CD4-positive, alpha-beta T cell (primary cell): ENCODE data around the gene ETFA. TPM values are rescaled to one million over a fixed set of nuclear protein-coding genes. Genes with fewer than 3 reads are reported as not detected.

Source experiments
- ATAC-seq: fragments of 200-7000 bp; cut with Tn5 transposase; one replicate; pipeline ENCODE4 v1.10.0; 2022; ENCODE audit warnings: mild to moderate bottlenecking; ENCODE audit not compliant: poor library complexity
- CTCF ChIA-PET: fragments of 350-600 bp; sonication (Branson Sonifier 250); formaldehyde crosslinking; loops from one replicate; lab custom pipeline; 2021; ENCODE audit warnings: antibody characterized with exemption, inconsistent platforms; lab: Charles Lee
- POLR2A ChIA-PET: fragments of 350-600 bp; sonication (Branson Sonifier 250); formaldehyde crosslinking; loops from one replicate; lab custom pipeline; 2021; ENCODE audit warnings: antibody characterized with exemption, inconsistent platforms; lab: Charles Lee
- DNase-seq, 14 experiments: peaks; one replicate each; pipeline ENCODE4 v3.0.0-alpha.2; 2013 to 2020; ENCODE audit warnings: mixed read lengths in 2 of 14
- H3K27ac ChIP-seq, 2 donors: one replicate each; pipeline versions ENCODE4 v1.5.1 to v1.7.0; 2013; ENCODE audit warnings: low read length in 2 of 2, low read depth in 1 of 2, mild to moderate bottlenecking in 1 of 2
- H3K27me3 ChIP-seq, 2 experiments: 1 replicate in 1 of 2; 2 replicates in 1 of 2; pipeline versions ENCODE4 v1.6.1 to v1.7.0; 2013; ENCODE audit warnings: low read length in 2 of 2, control low read depth in 1 of 2, mild to moderate bottlenecking in 1 of 2, moderate library complexity in 1 of 2; ENCODE audit not compliant: insufficient read depth in 2 of 2, control insufficient read depth in 1 of 2
- H3K36me3 ChIP-seq: one replicate; pipeline ENCODE4 v1.6.1; 2013; ENCODE audit warnings: low read length, control low read depth; ENCODE audit not compliant: insufficient read depth
- H3K4me1 ChIP-seq: one replicate; pipeline ENCODE4 v1.6.1; 2013; ENCODE audit warnings: low read length, control low read depth; ENCODE audit not compliant: insufficient read depth
- H3K4me3 ChIP-seq: one replicate; pipeline ENCODE4 v1.5.1; 2013; ENCODE audit warnings: mild to moderate bottlenecking, low read length, moderate library complexity
- H3K9me3 ChIP-seq, 2 experiments: 1 replicate in 1 of 2; 2 replicates in 1 of 2; pipeline versions ENCODE4 v1.6.1 to v1.7.0; 2013; ENCODE audit warnings: low read length in 2 of 2, mild to moderate bottlenecking in 2 of 2, control low read depth in 1 of 2, moderate library complexity in 1 of 2; ENCODE audit not compliant: control insufficient read depth in 1 of 2, insufficient read depth in 1 of 2
- H3K27ac Mint-ChIP-seq: one replicate; pipeline ENCODE4 v1.8.0; 2020; ENCODE audit warnings: mixed read lengths
- H3K27me3 Mint-ChIP-seq: one replicate; pipeline ENCODE4 v1.8.0; 2021; ENCODE audit warnings: mixed read lengths
- H3K36me3 Mint-ChIP-seq: one replicate; pipeline ENCODE4 v1.8.0; 2021; ENCODE audit warnings: low read depth, mixed read lengths
- H3K4me1 Mint-ChIP-seq: one replicate; pipeline ENCODE4 v1.8.0; 2021; ENCODE audit warnings: low read depth, mixed read lengths
- H3K4me3 Mint-ChIP-seq: one replicate; pipeline ENCODE4 v1.8.0; 2020; ENCODE audit warnings: mild to moderate bottlenecking, mixed read lengths
- H3K9me3 Mint-ChIP-seq: one replicate; pipeline ENCODE4 v1.8.0; 2020; ENCODE audit warnings: mixed read lengths
- intact Hi-C, 2 experiments: fragments of 100-400 bp; cut with DNase I in 1 of 2; cut with micrococcal nuclease in 1 of 2; formaldehyde crosslinking; loops; one replicate each; pipeline versions ENCODE4 v1.15.1 to v1.9.0; 2023 to 2025; cut with DNase I, micrococcal nuclease
- total RNA-seq, 174 experiments: library from RNA in 2 of 174; stranded (reverse) in 2 of 174; gene quantifications; one replicate each; pipeline ENCODE4 v1.2.3 and lab custom pipeline; 2021 to 2026
- TF ChIP-seq, protein P1 (sequence below): fragments of 200-600 bp; IDR thresholded peaks from one replicate; pipeline ENCODE4 v1.8.0; 2022; ENCODE audit warnings: antibody characterized with exemption, mild to moderate bottlenecking

ETFA gene
- total RNA-seq, 2 experiments from 2014 or later: 11.4 to 15.2 TPM

DNA sequence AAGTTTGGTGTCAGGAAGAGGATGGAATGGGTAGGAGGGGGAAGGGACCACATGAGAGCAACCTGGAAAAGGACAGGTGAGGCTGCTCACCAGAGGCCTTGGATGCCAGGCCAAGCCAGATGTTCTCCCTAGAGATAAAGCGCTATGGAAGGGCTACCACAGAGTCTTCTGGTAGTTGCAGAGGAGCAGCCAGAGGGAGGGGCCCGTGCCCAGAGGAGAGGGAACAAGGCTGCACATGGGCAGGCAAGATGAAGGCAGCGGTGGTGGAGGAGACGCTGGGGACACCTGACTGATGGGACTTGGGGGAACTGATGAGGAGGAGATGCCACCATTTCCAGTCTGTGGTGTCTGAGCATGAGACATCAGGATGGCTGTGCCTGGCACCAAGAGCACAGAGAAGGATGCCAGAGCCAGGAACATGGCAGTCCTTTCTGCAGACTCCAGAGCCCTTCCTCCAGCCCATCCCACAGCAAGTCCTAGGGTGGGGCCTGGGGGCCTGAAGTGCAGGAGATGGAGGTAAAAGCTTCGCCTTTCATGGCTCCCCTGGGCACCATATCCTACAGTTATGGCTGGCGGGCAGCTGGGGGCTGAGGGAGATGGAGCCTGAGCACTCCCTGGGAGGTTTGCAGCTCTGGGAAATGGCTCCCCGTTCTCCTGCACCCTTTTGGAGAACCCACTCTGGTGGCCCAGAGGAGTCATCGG lies 103.0 kb downstream of the ETFA start:
- CTCF ChIA-PET: no interaction called here
- intact Hi-C loops: no loop called here
- Mint-ChIP-seq H3K4me3 (no peak overlapping the region), H3K27ac (no peak overlapping the region), H3K36me3 (peaks cover 32% of the 10 kb centered on the region), H3K4me1 (no peaks in the 10 kb centered on the region), H3K9me3 (no peaks in the 10 kb centered on the region), H3K27me3 (no peaks in the 10 kb centered on the region)
- H3K36me3 ChIP-seq: peaks cover 26% of the 10 kb centered on the region
- ATAC-seq (no peak), DNase-seq (no peak)
- no peak overlapping the region for H3K4me3 ChIP-seq
- H3K4me1 ChIP-seq: no peaks in the 10 kb centered on the region
- POLR2A ChIA-PET: no interaction called here
- no peaks in the 10 kb centered on the region for H3K9me3 ChIP-seq
- no peaks in the 10 kb centered on the region for H3K27me3 ChIP-seq
- no peak overlapping the region for H3K27ac ChIP-seq
- TF ChIP-seq, protein P1, sequence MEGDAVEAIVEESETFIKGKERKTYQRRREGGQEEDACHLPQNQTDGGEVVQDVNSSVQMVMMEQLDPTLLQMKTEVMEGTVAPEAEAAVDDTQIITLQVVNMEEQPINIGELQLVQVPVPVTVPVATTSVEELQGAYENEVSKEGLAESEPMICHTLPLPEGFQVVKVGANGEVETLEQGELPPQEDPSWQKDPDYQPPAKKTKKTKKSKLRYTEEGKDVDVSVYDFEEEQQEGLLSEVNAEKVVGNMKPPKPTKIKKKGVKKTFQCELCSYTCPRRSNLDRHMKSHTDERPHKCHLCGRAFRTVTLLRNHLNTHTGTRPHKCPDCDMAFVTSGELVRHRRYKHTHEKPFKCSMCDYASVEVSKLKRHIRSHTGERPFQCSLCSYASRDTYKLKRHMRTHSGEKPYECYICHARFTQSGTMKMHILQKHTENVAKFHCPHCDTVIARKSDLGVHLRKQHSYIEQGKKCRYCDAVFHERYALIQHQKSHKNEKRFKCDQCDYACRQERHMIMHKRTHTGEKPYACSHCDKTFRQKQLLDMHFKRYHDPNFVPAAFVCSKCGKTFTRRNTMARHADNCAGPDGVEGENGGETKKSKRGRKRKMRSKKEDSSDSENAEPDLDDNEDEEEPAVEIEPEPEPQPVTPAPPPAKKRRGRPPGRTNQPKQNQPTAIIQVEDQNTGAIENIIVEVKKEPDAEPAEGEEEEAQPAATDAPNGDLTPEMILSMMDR: no peak

DNA sequence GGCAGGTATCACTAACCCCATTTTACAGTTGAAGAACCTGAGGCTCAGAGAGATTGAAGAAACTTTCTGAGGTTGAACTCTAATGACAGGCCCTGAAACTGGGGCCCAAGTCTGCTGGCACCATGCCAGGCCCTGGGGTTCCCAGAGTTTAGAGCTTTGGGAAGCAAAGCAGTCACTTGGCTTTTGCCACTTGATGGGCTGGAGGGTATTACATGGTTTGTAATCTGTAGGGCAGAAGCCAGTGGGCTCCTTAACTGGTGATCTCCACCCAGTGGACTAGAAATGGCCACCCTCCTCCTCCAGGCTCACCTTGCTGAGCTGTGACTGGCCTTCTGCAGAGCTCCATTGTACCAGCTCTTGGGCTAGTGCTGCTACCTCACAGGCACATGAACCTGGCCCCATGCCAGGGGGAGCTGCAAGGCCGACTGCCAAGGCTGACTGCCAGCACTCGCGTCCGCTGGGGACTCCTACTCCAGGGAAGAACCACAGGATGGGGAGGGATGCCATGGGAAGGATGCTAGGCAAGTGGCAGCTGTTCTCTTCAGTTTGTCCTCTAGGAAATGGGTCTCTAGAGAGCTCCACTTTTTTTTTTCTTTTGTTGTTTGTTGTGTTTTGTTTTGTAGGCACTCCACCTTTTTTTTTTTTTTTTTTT lies 104.8 kb downstream of the ETFA start:
- Mint-ChIP-seq H3K36me3 (peaks cover 16% of the 10 kb centered on the region), H3K4me3 (no peak overlapping the region), H3K27ac (no peak overlapping the region), H3K4me1 (no peaks in the 10 kb centered on the region), H3K27me3 (no peaks in the 10 kb centered on the region), H3K9me3 (no peaks in the 10 kb centered on the region)
- ATAC-seq (no peak), DNase-seq (no peak)
- Histone ChIP-seq H3K36me3 (peaks cover 11% of the 10 kb centered on the region), H3K4me3 (no peak overlapping the region), H3K9me3 (no peaks in the 10 kb centered on the region), H3K27ac (no peak overlapping the region), H3K27me3 (no peaks in the 10 kb centered on the region), H3K4me1 (no peaks in the 10 kb centered on the region)
- CTCF ChIA-PET: no interaction called here
- intact Hi-C loops: no loop called here
- POLR2A ChIA-PET: no interaction called here
- TF ChIP-seq, protein P1: no peak

DNA sequence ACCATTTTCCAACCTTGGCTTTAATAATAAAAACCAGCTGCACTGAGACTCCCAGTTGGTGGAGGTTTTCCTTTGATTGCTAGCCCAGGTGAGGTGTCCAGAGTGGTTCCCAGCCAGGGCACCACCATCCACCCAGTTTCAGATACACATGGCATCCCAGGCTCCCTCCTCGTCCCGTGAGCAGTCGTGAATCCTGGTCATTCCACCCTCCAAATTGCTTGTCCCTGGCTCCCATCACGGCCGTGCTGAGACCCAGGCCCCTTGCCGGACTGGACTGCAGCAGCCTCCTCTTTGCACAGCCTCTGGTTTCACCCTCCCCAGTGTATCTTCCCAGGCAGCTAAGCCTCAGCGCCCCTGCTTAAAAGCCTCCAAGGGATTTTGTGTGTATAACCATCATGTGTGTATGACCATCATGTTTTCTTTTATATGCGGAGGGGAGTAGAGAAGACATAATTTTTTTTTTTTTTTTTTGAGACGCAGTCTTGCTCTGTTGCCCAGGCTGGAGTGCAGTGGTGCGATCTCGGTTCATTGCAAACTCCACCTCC lies 106.3 kb downstream of the ETFA start:
- CTCF ChIA-PET: no interaction called here

More for the DNA sequence above, 106.3 kb downstream of the ETFA start:
- no peaks in the 10 kb centered on the region for H3K27me3 Mint-ChIP-seq
- no peaks in the 10 kb centered on the region for H3K9me3 Mint-ChIP-seq
- Histone ChIP-seq H3K4me3 (no peak overlapping the region), H3K27me3 (no peaks in the 10 kb centered on the region), H3K36me3 (peaks cover 2% of the 10 kb centered on the region), H3K27ac (no peak overlapping the region), H3K9me3 (no peaks in the 10 kb centered on the region), H3K4me1 (no peaks in the 10 kb centered on the region)
- H3K27ac Mint-ChIP-seq: no peak overlapping the region
- POLR2A ChIA-PET: no interaction called here
- H3K4me1 Mint-ChIP-seq: no peaks in the 10 kb centered on the region
- intact Hi-C loops: no loop called here
- TF ChIP-seq, protein P1: no peak
- no peak overlapping the region for H3K4me3 Mint-ChIP-seq
- H3K36me3 Mint-ChIP-seq: peaks cover 3% of the 10 kb centered on the region
- DNase-seq: no peak
- no peak for ATAC-seq
